Stimulated activated naive CD8-positive, alpha-beta T cell treated with anti-CD3 and anti-CD28 coated beads, Interleukin-15, Interleukin-2, amounts not matched to agents 100 U/mL and 50 U/mL, for 24 hours (primary cell): Measurements from ENCODE around the gene ASB10.

Experiments
- ATAC-seq: fragments of 150-1000 bp; cut with Tn5 transposase; one replicate; pipeline ENCODE4 v1.10.0; 2021
- DNase-seq: peaks from one replicate; pipeline ENCODE4 v3.0.0; 2021

ASB10 gene

GRCh38 chr7:151187409-151188251 lies 580 bp upstream of the ASB10 start:
- no peak for DNase-seq
- ATAC-seq, result no peak

GRCh38 chr7:151185762-151186639 lies 1.0 kb downstream of the ASB10 start:
- no peak for DNase-seq
- no peak for ATAC-seq

DNA sequence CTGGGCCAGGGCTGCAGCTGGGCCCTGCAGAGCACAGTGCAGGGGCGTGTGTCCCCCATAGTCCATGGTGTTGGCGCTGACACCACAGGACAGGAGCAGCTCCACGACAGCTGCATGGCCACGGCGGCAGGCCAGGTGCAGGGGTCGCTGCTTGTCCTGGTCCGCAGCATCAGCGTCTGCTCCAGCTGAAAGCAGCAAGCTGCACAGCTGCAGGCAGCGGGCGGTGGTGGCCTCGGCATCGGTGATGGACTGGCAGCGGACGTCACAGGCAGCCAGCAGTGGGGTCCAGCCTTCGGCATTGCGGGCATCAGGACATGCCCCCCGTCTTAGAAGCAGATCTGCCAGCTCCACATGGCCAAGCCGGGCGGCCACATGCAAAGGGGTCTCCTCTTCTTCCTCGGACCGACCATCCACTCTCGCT lies 6.0 kb downstream of the ASB10 start:
- DNase-seq, result no peak
- ATAC-seq, result peak; percentile 16

DNA sequence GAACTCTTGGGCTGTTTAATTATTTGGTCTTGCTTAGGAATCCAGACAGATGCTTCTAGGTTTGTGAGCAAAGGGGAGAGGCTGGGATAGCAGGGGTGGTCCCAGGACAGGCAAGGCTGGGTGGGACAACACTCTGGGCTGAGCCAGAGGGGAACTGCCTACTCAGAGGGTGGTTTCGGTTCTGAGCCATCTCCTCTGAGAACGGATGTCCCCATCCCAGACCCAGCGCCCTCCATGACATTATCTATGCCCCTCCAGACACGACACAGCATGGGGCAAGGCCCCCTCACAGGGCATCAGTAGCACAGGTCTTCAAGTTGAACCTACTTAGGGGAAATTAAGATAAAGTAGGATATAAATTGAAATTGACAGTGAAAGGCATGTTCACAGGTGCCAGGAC lies 7.1 kb downstream of the ASB10 start:
- ATAC-seq (peak; percentile 24), DNase-seq (no peak)

DNA sequence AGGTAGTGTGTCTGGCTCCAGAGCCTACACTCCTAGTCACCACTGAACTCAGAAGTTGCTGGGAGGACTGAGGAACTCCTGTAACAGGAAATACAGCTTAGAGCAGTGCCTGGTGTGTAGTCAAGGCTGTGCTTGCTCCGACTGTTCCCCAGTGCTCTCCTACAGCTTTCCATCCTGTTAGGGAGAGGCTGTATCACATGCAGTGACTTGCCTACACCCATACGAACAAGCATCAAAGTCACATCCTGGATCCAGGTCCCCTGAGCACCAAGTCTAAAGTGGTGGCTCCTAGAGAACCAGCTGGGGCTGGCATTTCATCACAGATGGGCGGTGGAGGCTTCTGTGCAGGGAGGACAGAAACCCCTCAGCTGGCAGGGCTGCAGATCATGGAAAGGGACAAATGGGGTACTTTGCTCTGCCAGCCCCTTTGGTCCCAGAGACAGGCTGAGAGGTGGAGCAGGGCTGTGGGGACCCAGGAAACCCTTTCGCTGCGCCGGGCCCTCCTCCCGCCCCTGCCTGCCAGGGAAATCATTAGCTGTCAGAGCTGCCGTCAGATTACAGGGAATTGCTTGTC lies 7.7 kb downstream of the ASB10 start:
- no peak for DNase-seq
- no peak for ATAC-seq

- ATAC-seq (no peak), DNase-seq (no peak)
Observed at GRCh38 chr7:151178831-151179230, 8.2 kb downstream of the ASB10 start.

- ATAC-seq, result no peak
- DNase-seq, result no peak
Observed at GRCh38 chr7:151178236-151178635, 8.8 kb downstream of the ASB10 start.

GRCh38 chr7:151177310-151177709 lies 9.7 kb downstream of the ASB10 start:
- ATAC-seq, result no peak
- DNase-seq, result no peak

DNA sequence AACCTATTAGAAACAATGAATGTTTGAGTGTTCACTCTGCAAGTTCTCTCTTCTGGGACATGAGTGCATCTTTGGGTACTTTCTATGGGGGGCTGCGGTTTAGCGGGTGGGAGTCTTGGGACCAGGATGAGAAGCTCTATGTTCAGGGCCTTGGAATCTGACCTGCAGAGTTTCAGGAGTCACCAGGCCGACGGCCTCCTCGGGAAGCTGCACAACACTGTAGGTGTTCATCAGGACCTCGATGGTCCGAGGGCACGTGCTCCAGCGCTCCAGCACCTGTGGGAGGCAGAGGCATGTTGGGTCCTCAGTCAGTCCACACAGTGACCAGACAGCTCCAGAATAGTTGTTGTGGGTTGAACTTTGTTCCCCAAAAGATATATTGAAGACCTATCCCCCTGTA lies 10.6 kb downstream of the ASB10 start:
- DNase-seq, result no peak
- no peak for ATAC-seq

- DNase-seq (no peak), ATAC-seq (no peak)
Observed at GRCh38 chr7:151175793-151176311, 11.2 kb downstream of the ASB10 start.

DNA sequence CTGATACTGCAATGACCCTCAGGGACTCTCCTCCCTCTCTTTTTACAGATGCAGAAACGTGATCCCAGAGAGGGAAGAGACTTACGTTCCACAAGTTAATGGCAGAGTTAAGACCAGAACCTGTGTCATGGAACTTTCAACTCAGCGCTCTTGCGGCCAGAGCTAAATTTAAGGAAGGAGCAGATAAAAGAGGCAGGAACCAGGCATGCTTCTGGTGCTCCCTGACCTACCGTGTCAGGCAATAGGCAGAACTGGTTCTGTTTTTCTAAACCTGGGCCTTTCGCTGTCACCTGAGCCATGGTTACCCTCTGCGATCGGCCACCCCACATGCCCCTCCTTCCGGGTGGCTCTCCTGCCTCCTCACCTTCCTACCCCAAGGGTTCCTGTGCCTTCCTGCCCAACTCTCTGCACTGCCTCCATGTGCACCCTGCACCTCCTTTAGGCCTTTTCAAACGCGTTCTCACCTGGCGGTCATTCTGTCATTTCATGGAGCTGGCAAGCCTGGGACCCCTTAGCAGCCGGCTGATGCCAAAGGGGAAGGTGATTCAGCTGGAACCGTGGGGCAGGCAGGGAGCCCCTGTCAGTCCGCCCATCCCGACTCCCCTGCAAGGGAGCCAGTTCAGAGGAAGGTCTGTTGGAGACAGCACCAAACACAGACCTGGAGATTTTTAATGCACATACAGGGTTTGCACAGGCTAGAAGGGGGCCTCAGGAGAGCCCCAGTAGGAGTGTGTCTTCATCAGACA lies 11.8 kb downstream of the ASB10 start:
- DNase-seq (no peak), ATAC-seq (no peak)

DNA sequence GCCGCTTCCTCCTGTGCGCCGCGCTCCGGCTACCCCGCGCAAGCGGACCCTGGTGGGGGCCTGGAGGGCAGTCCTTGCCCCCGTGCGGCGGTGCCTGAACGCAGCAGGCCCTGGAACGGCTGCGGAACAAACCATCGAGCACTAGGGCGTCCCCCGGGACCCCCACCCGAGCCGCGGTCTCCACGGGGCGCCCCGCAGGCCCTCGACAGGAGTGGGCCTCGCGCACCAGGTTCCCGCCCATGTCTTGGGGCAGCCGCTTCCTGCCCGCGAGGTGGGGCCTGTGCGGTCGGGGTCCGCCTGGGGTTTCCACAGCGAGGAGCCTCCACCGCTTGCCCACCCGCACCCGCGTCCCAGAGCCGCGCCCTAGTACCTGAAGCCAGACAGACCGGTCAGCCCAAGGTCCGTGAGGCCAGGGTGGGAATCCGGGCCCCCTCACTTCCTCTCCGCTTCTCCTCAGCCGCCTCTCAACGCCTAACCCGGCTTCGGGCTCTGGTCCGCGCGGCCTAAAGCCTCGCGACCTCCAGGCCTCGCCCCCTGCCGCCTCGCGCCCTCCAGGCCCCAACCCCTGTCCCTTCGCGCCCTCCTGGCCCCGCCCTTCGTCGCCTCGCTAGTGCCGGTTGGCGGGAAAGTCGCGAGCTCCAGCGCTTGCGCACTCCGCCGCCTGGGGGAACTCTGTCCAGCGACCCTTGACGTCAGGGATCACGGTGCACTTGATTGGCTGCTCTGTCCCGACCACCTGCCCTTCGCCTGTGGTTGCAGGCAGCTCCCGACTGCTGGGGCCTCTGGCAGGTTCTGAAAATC lies 12.6 kb downstream of the ASB10 start:
- DNase-seq (peak; percentile 21), ATAC-seq (no peak)

- DNase-seq (no peak), ATAC-seq (no peak)
Observed at GRCh38 chr7:151173386-151174245, 13.4 kb downstream of the ASB10 start.

DNA sequence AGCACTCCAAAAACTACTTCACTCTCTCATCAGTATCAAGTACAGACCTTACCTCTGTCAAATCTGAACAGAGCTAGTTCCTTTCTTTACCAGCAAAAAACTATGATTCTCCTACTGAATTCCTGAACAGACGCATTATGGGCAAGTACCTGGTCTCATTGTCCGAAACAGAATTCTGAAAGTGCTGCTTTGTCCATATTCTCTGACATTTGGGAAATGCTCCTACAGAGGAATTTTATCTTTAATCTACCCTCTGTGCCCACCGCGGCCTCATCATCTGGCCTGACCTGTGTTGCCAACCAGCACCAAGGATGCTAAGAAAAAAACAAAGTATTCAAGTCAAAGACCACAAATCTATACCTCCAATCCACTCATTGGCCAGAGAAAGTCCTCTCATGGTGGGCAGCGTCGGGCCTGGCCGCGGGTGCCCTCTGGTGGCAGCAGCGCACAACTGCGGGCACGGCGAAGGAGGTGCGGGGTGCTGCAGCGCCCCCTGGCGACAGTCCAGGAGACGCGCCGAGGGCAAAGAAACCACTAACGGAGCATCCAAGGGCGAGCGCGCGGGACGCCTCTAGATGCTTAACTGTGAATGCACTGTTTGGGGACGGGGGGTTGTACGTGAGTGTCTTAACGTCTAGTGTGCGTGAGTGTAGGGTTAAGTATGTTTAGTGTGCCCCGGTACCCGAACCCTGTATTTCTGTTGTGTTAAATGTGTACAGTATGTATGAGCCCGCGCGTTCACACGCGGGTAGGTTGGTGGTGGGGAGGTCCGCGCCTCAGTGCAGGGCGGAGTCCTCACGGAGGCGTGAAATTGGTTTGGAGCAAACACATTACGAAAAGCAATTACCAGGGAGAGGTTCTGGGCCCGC lies 14.5 kb downstream of the ASB10 start:
- DNase-seq, result peak; percentile 87
- ATAC-seq, result peak; percentile 77

DNA sequence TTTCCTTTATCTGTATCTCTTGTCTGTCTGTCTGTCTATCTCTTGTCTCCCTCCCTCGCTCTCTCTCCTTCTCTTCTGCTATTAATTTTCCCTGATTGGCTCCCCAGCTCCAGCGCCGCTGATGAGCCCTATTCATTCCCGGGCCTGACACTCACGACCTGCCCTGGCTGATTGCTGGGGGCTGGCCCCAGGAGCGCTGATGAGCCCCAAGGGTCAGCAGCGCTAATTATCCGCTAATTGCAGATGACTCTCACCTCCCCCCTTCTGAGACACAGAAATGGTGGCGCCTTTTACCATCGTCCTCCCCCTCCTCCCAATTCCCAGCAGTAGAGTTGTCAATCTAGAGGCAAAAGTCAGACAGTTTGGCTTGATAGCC lies 18.3 kb downstream of the ASB10 start:
- ATAC-seq, result no peak

GRCh38 chr7:151168003-151168786 lies 18.9 kb downstream of the ASB10 start:
- ATAC-seq, result peak; percentile 82
- DNase-seq, result peak; percentile 78

More for the DNA sequence above, 18.3 kb downstream of the ASB10 start:
- DNase-seq, result no peak

DNA sequence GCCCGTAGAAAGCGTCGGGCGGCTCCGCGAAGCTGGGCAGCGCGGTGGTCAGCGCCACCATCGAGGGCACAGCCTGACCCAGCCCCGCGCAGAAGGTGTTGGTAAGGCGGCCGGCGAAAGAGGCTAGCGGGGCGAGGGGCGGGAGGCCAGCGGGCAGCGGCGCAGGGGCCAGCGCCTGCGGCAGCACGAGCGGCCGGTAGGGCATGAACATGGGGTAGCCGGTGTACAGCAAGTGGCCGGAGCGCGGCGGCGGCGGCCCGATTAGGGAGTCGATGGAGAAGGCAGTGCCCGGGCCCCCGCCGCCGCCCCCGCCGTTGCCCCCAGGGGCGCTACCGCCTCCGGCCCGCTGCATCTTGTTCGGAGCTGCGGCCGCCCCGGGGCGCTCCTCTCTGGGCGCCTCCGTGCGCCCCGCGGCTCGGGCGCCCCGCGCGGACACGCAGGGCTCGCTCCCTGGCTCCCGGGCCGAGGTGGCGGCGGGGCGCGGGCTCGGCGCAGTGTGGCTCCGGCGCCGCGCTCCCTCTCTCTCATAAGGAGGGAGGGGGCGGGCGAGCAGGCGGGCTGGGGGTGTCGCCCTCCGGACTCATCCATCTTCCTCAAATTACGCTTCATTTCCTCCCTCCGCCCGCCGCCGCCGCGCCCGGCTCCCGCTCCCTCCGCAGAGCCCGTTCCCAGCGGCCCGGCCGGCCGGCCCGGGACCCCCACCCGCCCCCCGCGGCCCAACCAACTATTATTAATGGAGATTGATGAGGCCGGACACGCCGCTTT lies 19.7 kb downstream of the ASB10 start, which contains the start of gene GBX1:
Gene GBX1, minus strand, starts transcription at position 498 of the 765 bp plus-strand sequence. Its CDS starts 146 bp downstream, at position 352.
- DNase-seq, result peak; percentile 21

More for the DNA sequence above, 19.7 kb downstream of the ASB10 start, which contains the start of gene GBX1:
- ATAC-seq, result no peak
